NAMALWA (cell line): ENCODE results near the gene PRKAA2.

Experiments used
- DNase-seq: peaks from one replicate; pipeline ENCODE4 v3.0.0-alpha.2; 2015; ENCODE audit warnings: low spot score

PRKAA2 gene

DNA sequence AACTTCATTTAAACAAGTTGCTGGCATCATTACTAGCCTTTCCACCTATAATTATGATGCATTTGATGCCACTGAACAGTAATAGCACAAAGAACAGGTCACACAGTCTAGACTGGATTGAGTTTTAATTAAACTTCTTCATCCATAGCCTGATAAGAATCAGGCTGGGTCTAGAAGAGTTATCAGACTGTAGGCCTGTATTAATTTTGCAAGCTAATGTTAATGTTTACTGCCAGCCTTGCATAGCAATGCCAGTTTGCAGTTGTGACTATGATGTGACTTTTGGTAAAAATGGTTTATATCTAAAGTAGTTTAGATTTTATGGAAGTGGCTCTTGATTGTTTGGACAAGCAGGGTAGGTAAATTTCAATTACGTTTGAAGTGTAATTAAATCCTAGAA is 68.0 kb downstream of the PRKAA2 start:
- no peak for DNase-seq

- no peak for DNase-seq
Observed at GRCh38 chr1:56715156-56715555, 70.0 kb downstream of the PRKAA2 start.

- DNase-seq = no peak
Observed at GRCh38 chr1:56719171-56719570, 74.1 kb downstream of the PRKAA2 start.

DNA sequence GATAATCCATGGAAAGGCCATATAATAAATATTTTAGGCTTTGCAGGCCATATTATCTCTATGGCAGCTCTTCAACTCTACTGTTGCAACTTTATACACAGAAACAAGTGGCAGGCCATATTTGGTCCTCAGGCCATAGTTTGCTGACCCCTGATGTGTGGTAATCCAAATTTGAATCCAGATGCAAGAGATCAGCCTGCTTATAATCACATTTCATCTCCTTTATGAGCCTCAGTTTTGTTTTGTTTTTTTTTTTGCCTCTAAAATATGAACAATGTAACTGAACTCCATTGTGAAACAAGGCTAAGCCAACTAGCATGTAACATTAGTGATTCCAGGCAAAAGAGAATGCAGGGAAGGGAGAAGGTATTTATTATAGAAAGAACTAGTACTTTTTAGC is 81.6 kb downstream of the PRKAA2 start:
- no peak for DNase-seq

DNA sequence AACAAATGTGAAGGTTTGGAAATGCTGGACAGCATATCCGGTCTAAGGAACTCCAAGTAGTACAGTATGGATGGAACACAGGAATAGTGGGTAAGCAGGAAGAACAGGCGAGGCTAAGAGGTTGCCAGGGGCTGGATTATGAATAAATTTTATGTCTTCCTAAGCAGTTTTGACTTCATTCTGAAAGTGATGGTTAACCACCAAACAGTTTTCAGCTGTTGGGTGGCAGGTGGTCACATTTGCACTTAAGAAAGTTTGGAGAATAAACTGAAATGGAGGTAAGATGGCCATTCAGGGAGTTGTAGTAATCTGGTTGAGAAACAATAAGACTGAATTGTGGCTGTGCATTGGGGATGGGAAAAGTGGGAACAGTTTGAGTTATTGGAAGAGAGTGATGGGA is 83.8 kb downstream of the PRKAA2 start:
- no peak for DNase-seq

- DNase-seq = no peak
Observed at GRCh38 chr1:56745231-56745630, 100.1 kb downstream of the PRKAA2 start.

DNA sequence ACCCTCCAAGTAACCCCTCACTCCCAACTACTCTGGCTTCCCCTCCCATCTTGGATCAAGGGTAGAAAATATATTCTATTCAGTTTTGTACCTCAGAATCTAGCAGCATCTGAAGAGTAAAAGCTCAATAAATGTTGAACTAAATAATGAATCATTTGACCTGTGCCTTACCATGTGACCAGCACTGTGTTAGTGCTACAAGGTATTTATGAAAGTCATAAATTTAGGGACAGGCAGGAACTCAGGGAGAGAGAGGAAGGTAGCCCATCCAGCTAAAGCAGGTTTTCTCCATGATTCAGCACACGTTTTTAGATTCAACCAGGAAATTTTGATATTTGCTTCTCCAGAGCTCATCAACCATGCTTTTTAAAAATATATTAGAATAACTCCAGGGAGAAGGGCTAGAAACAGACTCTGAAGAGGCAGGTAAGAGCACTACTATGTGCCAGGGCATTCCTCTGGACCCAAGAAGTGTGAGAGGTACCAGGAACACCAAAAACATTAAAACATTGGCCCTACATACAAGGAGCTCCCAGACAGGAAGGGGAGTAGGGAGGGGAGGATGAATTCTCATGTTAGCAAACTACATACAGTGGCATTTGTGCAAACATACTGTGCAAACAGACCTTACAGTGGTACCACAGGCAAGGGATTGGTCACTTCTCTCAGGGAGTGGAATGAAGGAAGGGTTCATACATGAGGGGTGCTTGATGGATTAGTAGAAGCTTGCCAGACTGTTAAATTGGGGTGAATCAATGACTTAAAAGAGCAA is 109.8 kb downstream of the PRKAA2 start:
- no peak for DNase-seq

DNA sequence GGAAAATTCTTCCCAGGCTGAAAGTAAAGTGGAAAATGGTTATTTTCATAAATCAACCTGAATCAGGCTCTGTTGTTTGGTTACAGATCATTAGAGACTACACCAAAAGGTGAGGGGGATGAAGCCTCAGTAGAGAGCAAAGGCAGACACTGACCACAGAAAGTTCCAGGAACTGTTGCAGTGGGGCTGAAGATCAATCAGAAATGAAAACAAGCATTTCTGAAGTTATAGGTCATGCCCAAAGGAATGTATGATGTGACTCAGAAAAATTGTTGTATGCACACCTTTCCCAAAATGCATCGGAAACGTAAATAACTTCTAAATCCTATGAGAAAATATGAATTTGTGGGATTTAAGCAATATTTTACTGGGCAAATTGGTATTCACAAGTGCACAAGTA is 110.8 kb downstream of the PRKAA2 start:
- no peak for DNase-seq

- DNase-seq = no peak
Observed at GRCh38 chr1:56758135-56758534, 113.0 kb downstream of the PRKAA2 start.

- DNase-seq = no peak
Observed at GRCh38 chr1:56758794-56759193, 113.7 kb downstream of the PRKAA2 start.
